Measurements from ENCODE around the gene SLC25A30.
A peak's percentile ranks its signal among the peaks of the same experiment; 100 is the strongest.

The SLC25A30 gene

GRCh38 chr13:45417790-45418534 lies at the start of gene SLC25A30:
Gene SLC25A30 (minus strand): TSS chr13:45418373. CDS start chr13:45411425, 6,948 bp downstream.
- DNase-seq (ENCODE audit: low spot score) = peak; percentile 88

GRCh38 chr13:45466359-45466758 lies 48.2 kb upstream of the SLC25A30 start:
- DNase-seq (ENCODE audit: low spot score) = no peak

GRCh38 chr13:45464687-45465453 lies 46.7 kb upstream of the SLC25A30 start, which contains the start of gene COG3:
Gene COG3 (plus strand): TSS chr13:45464939. CDS start chr13:45465037, 98 bp downstream.
- peak; percentile 98 for DNase-seq (ENCODE audit: low spot score)

GRCh38 chr13:45464141-45464686 lies 46.0 kb upstream of the SLC25A30 start:
- DNase-seq (ENCODE audit: low spot score) = no peak

- no peak for DNase-seq (ENCODE audit: low spot score)
Measured at GRCh38 chr13:45456196-45456972, 38.2 kb upstream of the SLC25A30 start.

- DNase-seq (ENCODE audit: low spot score) = no peak
Measured at GRCh38 chr13:45454204-45454603, 36.0 kb upstream of the SLC25A30 start.

GRCh38 chr13:45451282-45451681 lies 33.1 kb upstream of the SLC25A30 start:
- no peak for DNase-seq (ENCODE audit: low spot score)

GRCh38 chr13:45448965-45449559 lies 30.9 kb upstream of the SLC25A30 start:
- no peak for DNase-seq (ENCODE audit: low spot score)

GRCh38 chr13:45447050-45447661 lies 29.0 kb upstream of the SLC25A30 start:
- no peak for DNase-seq (ENCODE audit: low spot score)

- DNase-seq (ENCODE audit: low spot score) = no peak
Measured at GRCh38 chr13:45446181-45446580, 28.0 kb upstream of the SLC25A30 start.

- DNase-seq (ENCODE audit: low spot score) = no peak
Measured at GRCh38 chr13:45445053-45445452, 26.9 kb upstream of the SLC25A30 start.

GRCh38 chr13:45441633-45442032 lies 23.5 kb upstream of the SLC25A30 start:
- DNase-seq (ENCODE audit: low spot score) = no peak

- no peak for DNase-seq (ENCODE audit: low spot score)
Measured at GRCh38 chr13:45439781-45440462, 21.7 kb upstream of the SLC25A30 start.

- DNase-seq (ENCODE audit: low spot score) = no peak
Measured at GRCh38 chr13:45439008-45439407, 20.8 kb upstream of the SLC25A30 start.

GRCh38 chr13:45437947-45438346 lies 19.8 kb upstream of the SLC25A30 start:
- no peak for DNase-seq (ENCODE audit: low spot score)

GRCh38 chr13:45436953-45437352 lies 18.8 kb upstream of the SLC25A30 start:
- no peak for DNase-seq (ENCODE audit: low spot score)

- no peak for DNase-seq (ENCODE audit: low spot score)
Measured at GRCh38 chr13:45436332-45436731, 18.2 kb upstream of the SLC25A30 start.

- DNase-seq (ENCODE audit: low spot score) = no peak
Measured at GRCh38 chr13:45434556-45435371, 16.6 kb upstream of the SLC25A30 start.

GRCh38 chr13:45433381-45433790 lies 15.2 kb upstream of the SLC25A30 start:
- no peak for DNase-seq (ENCODE audit: low spot score)
